A549 (cell line): ENCODE measurements around the gene TOR1B. TPM values are rescaled to one million over a fixed set of nuclear protein-coding genes. Genes with fewer than 3 reads are reported as not detected.

Experiments used
- ATAC-seq, 2 experiments: fragments of 200-7000 bp in 1 of 2; fragments of >200 bp in 1 of 2; cut with Nextera tagmentation in 1 of 2; cut with Tn5 transposase in 1 of 2; 3 replicates each; pipeline versions ENCODE4 v1.8.0 to v1.9.1; 2018 to 2020; ENCODE audit warnings: mild to moderate bottlenecking in 1 of 2, moderate library complexity in 1 of 2
- CTCF ChIA-PET: fragments of 300-600 bp; sonication (Branson Sonifier 250); formaldehyde crosslinking; extraction: SDS; loops from one replicate; lab custom pipeline; 2021; ENCODE audit warnings: antibody characterized with exemption, inconsistent platforms; lab: Yijun Ruan, JAX
- POLR2A ChIA-PET: fragments of 350-600 bp; formaldehyde crosslinking; extraction: SDS; loops from one replicate; lab custom pipeline; 2021; ENCODE audit warnings: antibody characterized with exemption, inconsistent platforms; lab: Yijun Ruan, JAX
- DNase-seq, 2 experiments: peaks; one replicate each; pipeline versions ENCODE4 v3.0.0 to v3.0.0-alpha.2; 2011 to 2016; ENCODE audit warnings: low read depth in 1 of 2, low spot score in 1 of 2
- FAIRE-seq: peaks from 2 replicates; lab custom pipeline; 2011; peaks lifted over from hg19 to GRCh38; lab: Jason Lieb, UNC
- H3K27ac ChIP-seq, 2 experiments: fragments of >200 bp; sonication (Bioruptor Twin); formaldehyde crosslinking; 3 replicates each; pipeline ENCODE4 v1.5.1; 2016 to 2017
- H3K4me1 ChIP-seq: fragments of >200 bp; sonication (Bioruptor Twin); formaldehyde crosslinking; 3 replicates; pipeline ENCODE4 v1.6.1; 2016
- H3K4me2 ChIP-seq: fragments of >200 bp; sonication (Bioruptor Twin); formaldehyde crosslinking; 3 replicates; pipeline ENCODE4 v1.6.1; 2016
- H3K4me3 ChIP-seq: fragments of >200 bp; sonication (Bioruptor Twin); formaldehyde crosslinking; 3 replicates; pipeline ENCODE4 v1.5.1; 2016
- H3K9me3 ChIP-seq: fragments of >200 bp; sonication (Bioruptor Twin); formaldehyde crosslinking; 3 replicates; pipeline ENCODE4 v1.6.1; 2016
- CBX8 ChIP-seq: fragments of 200-600 bp; sonication (generic); IDR thresholded peaks from 2 replicates; pipeline ENCODE4 v1.6.1; 2016
- FOSL2 ChIP-seq, 2 experiments: fragments of 450-650 bp in 1 of 2; fragments of >200 bp in 1 of 2; sonication (Bioruptor Twin) in 1 of 2; formaldehyde crosslinking; IDR thresholded peaks; 2 replicates each; pipeline versions ENCODE4 v1.5.0 to v1.6.1; 2016 to 2020; ENCODE audit warnings: mild to moderate bottlenecking in 1 of 2, moderate library complexity in 1 of 2
- GATA3 ChIP-seq: IDR thresholded peaks from 2 replicates; pipeline ENCODE4 v1.6.1; 2012; ENCODE audit warnings: borderline replicate concordance
- HDAC2 ChIP-seq: fragments of 200-600 bp; sonication (generic); IDR thresholded peaks from 2 replicates; pipeline ENCODE4 v1.6.1; 2016
- HOXA7 ChIP-seq: fragments of 250-450 bp; sonication (Bioruptor Pico); IDR thresholded peaks from 2 replicates; pipeline ENCODE4 v1.5.0; 2020; ENCODE audit warnings: mild to moderate bottlenecking, moderate library complexity
- HOXB13 ChIP-seq: fragments of 250-450 bp; sonication (Bioruptor Pico); IDR thresholded peaks from 2 replicates; pipeline ENCODE4 v1.5.0; 2020; ENCODE audit warnings: low read depth, mild to moderate bottlenecking, moderate library complexity
- KDM1A ChIP-seq: fragments of 200-600 bp; sonication (generic); IDR thresholded peaks from 2 replicates; pipeline ENCODE4 v1.6.1; 2016; ENCODE audit warnings: low read depth, mild to moderate bottlenecking
- MAFK ChIP-seq: fragments of 450-650 bp; IDR thresholded peaks from 2 replicates; pipeline ENCODE4 v1.6.1; 2014; ENCODE audit not compliant: partially characterized antibody
- NFE2L2 ChIP-seq: fragments of 150-350 bp; conservative IDR thresholded peaks from 2 replicates; pipeline ENCODE4 v1.6.1; 2014; ENCODE audit warnings: low read length
- NPAS2 ChIP-seq: fragments of 250-450 bp; sonication (Bioruptor Pico); IDR thresholded peaks from 2 replicates; pipeline ENCODE4 v1.8.0; 2022; ENCODE audit warnings: mild to moderate bottlenecking, moderate library complexity, borderline replicate concordance
- NR3C1 ChIP-seq: fragments of >200 bp; sonication (Bioruptor Twin); formaldehyde crosslinking; IDR thresholded peaks from 3 replicates; pipeline ENCODE4 v1.6.1; 2017
- RCOR1 ChIP-seq: fragments of 150-350 bp; IDR thresholded peaks from 2 replicates; pipeline ENCODE4 v1.6.1; 2014; ENCODE audit warnings: antibody characterized with exemption, low read length, low read depth
- TP53 ChIP-seq: fragments of 250-450 bp; sonication (Bioruptor Pico); IDR thresholded peaks from 2 replicates; pipeline ENCODE4 v1.5.0; 2021; ENCODE audit warnings: mild to moderate bottlenecking, moderate library complexity
- ZNF302 ChIP-seq: fragments of 250-450 bp; sonication (Bioruptor Pico); IDR thresholded peaks from 2 replicates; pipeline ENCODE4 v1.9.0; 2021; ENCODE audit warnings: inconsistent platforms, mild to moderate bottlenecking, moderate library complexity
- ZSCAN20 ChIP-seq: fragments of 250-450 bp; sonication (Bioruptor Pico); IDR thresholded peaks from 2 replicates; pipeline ENCODE4 v1.8.0; 2022; ENCODE audit warnings: mild to moderate bottlenecking, moderate library complexity
- WGBS: methylation state at CpG from one replicate; pipeline ENCODE4 v1.1.6; 2017; ENCODE audit errors: missing lambda C conversion rate; 5-methylcytosine and 5-hydroxymethylcytosine counted together
- polyA plus RNA-seq, 4 experiments: library from polyadenylated mRNA; depleted of rRNA in 3 of 4; stranded (reverse); fragments of >200 nt; fragmentation: RNase III in 1 of 4; extraction: RNeasy Plus Mini Kit Qiagen cat#74134 plus additional on column Dnase treatment in 1 of 4; gene quantifications; 2 replicates in 3 of 4; 3 replicates in 1 of 4; pipeline ENCODE4 v1.2.3, GENCODE V29; 2011 to 2017
- TF ChIP-seq, protein P1 (sequence below): IDR thresholded peaks from 2 replicates; pipeline ENCODE4 v1.6.1; 2012
- TF ChIP-seq, protein P2 (sequence below): fragments of >200 bp; sonication (Bioruptor Twin); formaldehyde crosslinking; IDR thresholded peaks from 3 replicates; pipeline ENCODE4 v1.5.1; 2016
- TF ChIP-seq, protein P3 (sequence below): IDR thresholded peaks from 2 replicates; pipeline ENCODE4 v1.6.1; 2012
- TF ChIP-seq, protein P4 (sequence below): fragments of 200-600 bp; sonication (generic); IDR thresholded peaks from 2 replicates; pipeline ENCODE4 v1.6.1; 2016; ENCODE audit warnings: antibody characterized with exemption, mild to moderate bottlenecking, moderate library complexity
- TF ChIP-seq, protein P5 (sequence below): fragments of >200 bp; sonication (Bioruptor Twin); formaldehyde crosslinking; IDR thresholded peaks from 2 replicates; pipeline ENCODE4 v1.6.1; 2016
- TF ChIP-seq, protein P6 (sequence below): fragments of 150-350 bp; IDR thresholded peaks from 2 replicates; pipeline ENCODE4 v1.6.1; 2014; ENCODE audit warnings: low read depth, mild to moderate bottlenecking, low read length

TOR1B gene
- polyA plus RNA-seq, 2 of the 4 experiments (the other 2 are of a cell fraction), result 24.9 to 32.4 TPM

DNA sequence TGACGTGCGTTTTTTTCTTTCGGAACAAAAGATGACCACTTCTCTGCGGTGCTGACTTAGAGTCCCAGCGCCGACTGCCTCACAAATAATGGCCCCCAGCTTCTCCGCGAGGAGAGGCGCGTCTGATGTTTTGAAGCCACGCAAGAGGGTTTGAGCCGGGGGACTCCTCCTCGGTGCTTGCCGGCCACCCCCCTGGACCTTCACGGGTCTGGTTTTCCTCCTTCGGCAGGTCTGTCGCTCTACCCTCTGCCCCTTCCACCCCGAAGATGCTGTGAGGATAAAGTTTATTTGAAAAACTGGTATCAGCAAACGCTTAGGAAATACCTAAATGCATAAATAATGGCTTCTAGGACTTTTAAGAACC lies 32.9 kb downstream of the TOR1B start:
- DNase-seq, result peak in 1 of 2 experiments; percentile 17
- Histone ChIP-seq H3K4me3 (peak overlapping the region; percentile 96), H3K4me2 (peak overlapping the region; percentile 93), H3K9me3 (no peaks in the 10 kb centered on the region)
- CTCF ChIA-PET, result no interaction called here
- TF ChIP-seq CBX8 (no peak), FOSL2 (IDR thresholded peaks at IDR 0.05) (no peak), FOSL2 (CRISPR knock-in tag; IDR thresholded peaks at IDR 0.05) (no peak)
- TF ChIP-seq, protein P1, sequence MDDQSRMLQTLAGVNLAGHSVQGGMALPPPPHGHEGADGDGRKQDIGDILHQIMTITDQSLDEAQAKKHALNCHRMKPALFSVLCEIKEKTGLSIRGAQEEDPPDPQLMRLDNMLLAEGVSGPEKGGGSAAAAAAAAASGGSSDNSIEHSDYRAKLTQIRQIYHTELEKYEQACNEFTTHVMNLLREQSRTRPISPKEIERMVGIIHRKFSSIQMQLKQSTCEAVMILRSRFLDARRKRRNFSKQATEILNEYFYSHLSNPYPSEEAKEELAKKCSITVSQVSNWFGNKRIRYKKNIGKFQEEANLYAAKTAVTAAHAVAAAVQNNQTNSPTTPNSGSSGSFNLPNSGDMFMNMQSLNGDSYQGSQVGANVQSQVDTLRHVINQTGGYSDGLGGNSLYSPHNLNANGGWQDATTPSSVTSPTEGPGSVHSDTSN, result no peak
- TF ChIP-seq, all 56 proteins: peak for 0
- peak; percentile 3 to 18; a peak in 5 of 6 replicates for ATAC-seq
- WGBS, result 7% methylated on average over 19 of the region's 19 CpGs
- peak overlapping the region; percentile 79 to 90 for H3K27ac ChIP-seq
- POLR2A ChIA-PET, result no interaction called here
- H3K4me1 ChIP-seq, result peaks cover 15% of the 10 kb centered on the region; the same call in 2 of the 3 replicates
- no peak for FAIRE-seq

DNA sequence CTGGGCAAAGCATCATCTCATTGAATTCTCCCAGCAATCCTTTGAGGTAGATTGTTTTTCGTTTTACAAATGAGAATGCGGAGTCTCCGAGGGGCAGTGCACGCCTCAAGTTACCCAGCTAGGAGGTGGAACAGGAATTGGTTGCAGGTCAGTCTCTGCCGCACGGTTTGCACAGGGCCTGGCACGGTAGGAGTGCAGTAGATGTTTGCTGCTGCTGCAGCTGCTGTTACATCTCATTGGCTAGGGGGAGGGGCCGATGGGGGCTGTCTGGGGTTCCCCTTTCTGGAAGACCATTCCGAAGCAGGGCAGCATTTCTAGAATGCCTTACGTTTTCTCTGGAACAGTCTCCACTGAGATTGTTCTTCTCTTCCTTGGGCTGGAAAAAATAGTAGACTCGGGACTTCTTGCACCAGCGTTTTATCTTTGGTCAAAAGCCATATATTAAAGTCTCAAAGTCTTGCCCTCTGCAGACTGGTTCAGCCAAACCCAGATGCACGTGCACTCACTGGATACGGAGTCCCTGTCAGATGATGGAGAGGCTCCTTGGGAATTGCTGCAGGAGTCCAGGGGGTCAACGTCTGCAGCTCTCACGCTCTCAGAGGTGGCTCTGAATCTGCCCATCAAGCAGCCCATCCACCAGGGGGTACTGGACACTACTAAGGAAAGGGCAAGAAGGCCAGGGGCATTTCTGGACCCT lies 33.5 kb downstream of the TOR1B start:
- ChIA-PET CTCF (interaction anchor here (1.3 kb wide), 1 partner anchor 271 kb away, joined by 3 read pairs; no protein-coding TSS in a partner anchor), POLR2A (no interaction called here)
- TF ChIP-seq, protein P2, sequence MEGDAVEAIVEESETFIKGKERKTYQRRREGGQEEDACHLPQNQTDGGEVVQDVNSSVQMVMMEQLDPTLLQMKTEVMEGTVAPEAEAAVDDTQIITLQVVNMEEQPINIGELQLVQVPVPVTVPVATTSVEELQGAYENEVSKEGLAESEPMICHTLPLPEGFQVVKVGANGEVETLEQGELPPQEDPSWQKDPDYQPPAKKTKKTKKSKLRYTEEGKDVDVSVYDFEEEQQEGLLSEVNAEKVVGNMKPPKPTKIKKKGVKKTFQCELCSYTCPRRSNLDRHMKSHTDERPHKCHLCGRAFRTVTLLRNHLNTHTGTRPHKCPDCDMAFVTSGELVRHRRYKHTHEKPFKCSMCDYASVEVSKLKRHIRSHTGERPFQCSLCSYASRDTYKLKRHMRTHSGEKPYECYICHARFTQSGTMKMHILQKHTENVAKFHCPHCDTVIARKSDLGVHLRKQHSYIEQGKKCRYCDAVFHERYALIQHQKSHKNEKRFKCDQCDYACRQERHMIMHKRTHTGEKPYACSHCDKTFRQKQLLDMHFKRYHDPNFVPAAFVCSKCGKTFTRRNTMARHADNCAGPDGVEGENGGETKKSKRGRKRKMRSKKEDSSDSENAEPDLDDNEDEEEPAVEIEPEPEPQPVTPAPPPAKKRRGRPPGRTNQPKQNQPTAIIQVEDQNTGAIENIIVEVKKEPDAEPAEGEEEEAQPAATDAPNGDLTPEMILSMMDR, result no peak
- no peak for TF ChIP-seq HDAC2
- TF ChIP-seq TP53, result no peak
- TF ChIP-seq HOXA7 (CRISPR knock-in tag), result no peak
- TF ChIP-seq RCOR1, result no peak
- Histone ChIP-seq H3K4me1 (peaks cover 15% of the 10 kb centered on the region; the same call in 2 of the 3 replicates), H3K4me3 (peak overlapping the region; percentile 96; the same call in 2 of the 3 replicates), H3K27ac (no peak overlapping the region; a peak in 1 of 6 replicates), H3K9me3 (no peaks in the 10 kb centered on the region), H3K4me2 (peak overlapping the region; percentile 93)
- ATAC-seq (no peak), DNase-seq (peak in 1 of 2 experiments; percentile 14), FAIRE-seq (no peak)
- 79% methylated on average over 16 of the region's 16 CpGs for WGBS

DNA sequence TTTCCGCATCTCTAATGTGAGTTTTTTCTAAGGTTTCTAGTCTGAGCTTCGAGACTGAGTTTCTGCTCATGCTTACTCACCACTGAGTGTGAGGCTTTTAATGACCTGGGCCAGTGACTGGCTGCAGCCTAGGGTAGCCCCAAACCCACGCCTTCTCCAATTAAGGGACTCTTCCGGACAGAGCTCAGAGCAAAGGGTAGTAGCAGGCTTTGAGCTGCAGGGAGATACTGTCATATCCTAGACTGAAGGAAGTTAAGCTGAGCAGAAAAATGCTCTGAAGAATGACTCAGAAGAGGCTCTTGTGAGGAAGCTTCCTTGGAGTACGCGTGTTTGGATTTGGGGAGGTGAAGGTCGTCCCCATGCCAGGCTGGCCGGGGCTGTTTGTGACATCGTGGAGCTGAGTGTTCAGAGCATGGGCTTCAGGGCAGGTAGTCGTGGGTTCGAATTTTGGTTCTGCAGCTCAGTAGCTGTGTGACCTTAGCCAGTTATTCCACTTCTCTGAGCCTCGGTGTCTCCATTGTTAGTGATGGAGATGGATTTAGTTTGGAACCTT lies 35.8 kb downstream of the TOR1B start:
- WGBS, result 61% methylated on average over 12 of the region's 12 CpGs
- FAIRE-seq (no peak), ATAC-seq (no peak), DNase-seq (no peak)
- ChIA-PET CTCF (interaction anchor here (0.9 to 1.4 kb wide), 3 partner anchors 11 to 196 kb away, joined by 3 to 4 read pairs (median 3); no protein-coding TSS in a partner anchor), POLR2A (interaction anchor here (0.6 kb wide), 1 partner anchor 34 kb away, joined by 3 read pairs; no protein-coding TSS in a partner anchor)
- Histone ChIP-seq H3K4me3 (no peak overlapping the region), H3K9me3 (no peaks in the 10 kb centered on the region), H3K4me1 (peaks cover 8% of the 10 kb centered on the region; the same call in 2 of the 3 replicates), H3K27ac (no peak overlapping the region), H3K4me2 (no peak overlapping the region)
- TF ChIP-seq NPAS2 (CRISPR knock-in tag) (no peak), ZNF302 (CRISPR knock-in tag) (no peak), HOXB13 (no peak), GATA3 (no peak), NR3C1 (no peak), MAFK (no peak), ZSCAN20 (no peak), TP53 (no peak), KDM1A (no peak), NFE2L2 (no peak)
- TF ChIP-seq, protein P3, sequence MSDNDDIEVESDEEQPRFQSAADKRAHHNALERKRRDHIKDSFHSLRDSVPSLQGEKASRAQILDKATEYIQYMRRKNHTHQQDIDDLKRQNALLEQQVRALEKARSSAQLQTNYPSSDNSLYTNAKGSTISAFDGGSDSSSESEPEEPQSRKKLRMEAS, result no peak
- TF ChIP-seq, protein P4, sequence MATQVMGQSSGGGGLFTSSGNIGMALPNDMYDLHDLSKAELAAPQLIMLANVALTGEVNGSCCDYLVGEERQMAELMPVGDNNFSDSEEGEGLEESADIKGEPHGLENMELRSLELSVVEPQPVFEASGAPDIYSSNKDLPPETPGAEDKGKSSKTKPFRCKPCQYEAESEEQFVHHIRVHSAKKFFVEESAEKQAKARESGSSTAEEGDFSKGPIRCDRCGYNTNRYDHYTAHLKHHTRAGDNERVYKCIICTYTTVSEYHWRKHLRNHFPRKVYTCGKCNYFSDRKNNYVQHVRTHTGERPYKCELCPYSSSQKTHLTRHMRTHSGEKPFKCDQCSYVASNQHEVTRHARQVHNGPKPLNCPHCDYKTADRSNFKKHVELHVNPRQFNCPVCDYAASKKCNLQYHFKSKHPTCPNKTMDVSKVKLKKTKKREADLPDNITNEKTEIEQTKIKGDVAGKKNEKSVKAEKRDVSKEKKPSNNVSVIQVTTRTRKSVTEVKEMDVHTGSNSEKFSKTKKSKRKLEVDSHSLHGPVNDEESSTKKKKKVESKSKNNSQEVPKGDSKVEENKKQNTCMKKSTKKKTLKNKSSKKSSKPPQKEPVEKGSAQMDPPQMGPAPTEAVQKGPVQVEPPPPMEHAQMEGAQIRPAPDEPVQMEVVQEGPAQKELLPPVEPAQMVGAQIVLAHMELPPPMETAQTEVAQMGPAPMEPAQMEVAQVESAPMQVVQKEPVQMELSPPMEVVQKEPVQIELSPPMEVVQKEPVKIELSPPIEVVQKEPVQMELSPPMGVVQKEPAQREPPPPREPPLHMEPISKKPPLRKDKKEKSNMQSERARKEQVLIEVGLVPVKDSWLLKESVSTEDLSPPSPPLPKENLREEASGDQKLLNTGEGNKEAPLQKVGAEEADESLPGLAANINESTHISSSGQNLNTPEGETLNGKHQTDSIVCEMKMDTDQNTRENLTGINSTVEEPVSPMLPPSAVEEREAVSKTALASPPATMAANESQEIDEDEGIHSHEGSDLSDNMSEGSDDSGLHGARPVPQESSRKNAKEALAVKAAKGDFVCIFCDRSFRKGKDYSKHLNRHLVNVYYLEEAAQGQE, result no peak
- TF ChIP-seq, protein P5, sequence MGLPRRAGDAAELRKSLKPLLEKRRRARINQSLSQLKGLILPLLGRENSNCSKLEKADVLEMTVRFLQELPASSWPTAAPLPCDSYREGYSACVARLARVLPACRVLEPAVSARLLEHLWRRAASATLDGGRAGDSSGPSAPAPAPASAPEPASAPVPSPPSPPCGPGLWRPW, result no peak
- TF ChIP-seq, protein P2, result no peak
- TF ChIP-seq, protein P6, sequence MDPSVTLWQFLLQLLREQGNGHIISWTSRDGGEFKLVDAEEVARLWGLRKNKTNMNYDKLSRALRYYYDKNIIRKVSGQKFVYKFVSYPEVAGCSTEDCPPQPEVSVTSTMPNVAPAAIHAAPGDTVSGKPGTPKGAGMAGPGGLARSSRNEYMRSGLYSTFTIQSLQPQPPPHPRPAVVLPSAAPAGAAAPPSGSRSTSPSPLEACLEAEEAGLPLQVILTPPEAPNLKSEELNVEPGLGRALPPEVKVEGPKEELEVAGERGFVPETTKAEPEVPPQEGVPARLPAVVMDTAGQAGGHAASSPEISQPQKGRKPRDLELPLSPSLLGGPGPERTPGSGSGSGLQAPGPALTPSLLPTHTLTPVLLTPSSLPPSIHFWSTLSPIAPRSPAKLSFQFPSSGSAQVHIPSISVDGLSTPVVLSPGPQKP, result no peak
